ENCODE results near the gene GABRA4.
A peak's percentile ranks its signal among the peaks of the same experiment; 100 is the strongest.

Gene GABRA4

DNA sequence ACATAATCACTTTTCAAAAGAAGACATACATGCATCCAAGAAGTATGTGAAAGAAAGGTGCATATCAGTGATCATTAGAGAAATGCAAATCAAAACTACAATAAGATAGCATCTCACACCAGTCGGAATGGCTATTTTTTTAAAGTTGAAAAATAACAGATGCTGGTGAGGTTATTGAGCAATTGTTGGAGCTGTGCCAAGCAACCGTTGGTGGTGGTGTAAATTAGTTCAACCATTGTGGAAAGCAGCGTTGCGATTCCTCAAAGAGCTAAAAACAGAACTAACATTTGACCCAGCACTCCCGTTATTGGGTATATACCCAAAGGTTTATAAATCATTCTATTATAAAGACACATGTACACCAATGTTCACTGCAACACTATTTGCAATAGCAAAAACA, 98.6 kb downstream of the GABRA4 start:
- Histone ChIP-seq H3K27me3 (replicated peaks; ENCODE audit: control insufficient read depth, insufficient read depth, low read length) (no peaks in the 10 kb centered on the region), H3K36me3 (ENCODE audit: control insufficient read depth, insufficient read depth, low read length) (no peaks in the 10 kb centered on the region), H3K4me3 (replicated peaks; ENCODE audit: low read depth, low read length) (no peak overlapping the region)
- DNase-seq (ENCODE audit: extremely low read depth, insufficient read length): no peak
- TF ChIP-seq CTCF (IDR thresholded peaks at IDR 0.05; ENCODE audit: insufficient read depth, low read length, poor library complexity, severe bottlenecking): no peak

- H3K27me3 ChIP-seq (replicated peaks; ENCODE audit: control insufficient read depth, insufficient read depth, low read length): no peaks in the 10 kb centered on the region
- TF ChIP-seq CTCF (IDR thresholded peaks at IDR 0.05; ENCODE audit: insufficient read depth, low read length, poor library complexity, severe bottlenecking): no peak
- no peak overlapping the region for H3K4me3 ChIP-seq (replicated peaks; ENCODE audit: low read depth, low read length)
- no peak for DNase-seq (ENCODE audit: extremely low read depth, insufficient read length)
- no peaks in the 10 kb centered on the region for H3K36me3 ChIP-seq (ENCODE audit: control insufficient read depth, insufficient read depth, low read length)
Observed at GRCh38 chr4:46890056-46890455, 103.3 kb downstream of the GABRA4 start.

DNA sequence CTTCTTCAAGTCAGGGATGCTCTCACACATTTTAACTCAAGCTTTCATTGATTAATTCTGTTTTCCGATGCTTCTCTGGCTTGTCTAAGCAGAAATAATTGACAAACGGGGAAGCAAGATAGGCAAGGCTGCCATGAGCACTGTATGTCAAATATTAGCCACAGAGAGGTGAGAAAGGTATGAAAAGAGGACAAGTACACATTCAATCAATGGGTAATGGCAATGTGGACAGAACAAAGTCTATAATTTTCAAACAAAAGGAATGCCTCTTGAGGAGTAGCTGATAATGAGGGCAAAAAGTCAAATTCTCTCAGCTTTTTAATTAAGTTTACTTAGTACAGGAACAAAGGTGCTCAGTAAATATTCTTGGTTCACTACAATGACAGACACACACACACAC, 104.0 kb downstream of the GABRA4 start:
- Histone ChIP-seq H3K27me3 (replicated peaks; ENCODE audit: control insufficient read depth, insufficient read depth, low read length) (no peaks in the 10 kb centered on the region), H3K4me3 (replicated peaks; ENCODE audit: low read depth, low read length) (no peak overlapping the region), H3K36me3 (ENCODE audit: control insufficient read depth, insufficient read depth, low read length) (no peaks in the 10 kb centered on the region)
- no peak for TF ChIP-seq CTCF (IDR thresholded peaks at IDR 0.05; ENCODE audit: insufficient read depth, low read length, poor library complexity, severe bottlenecking)
- DNase-seq (ENCODE audit: extremely low read depth, insufficient read length): no peak

DNA sequence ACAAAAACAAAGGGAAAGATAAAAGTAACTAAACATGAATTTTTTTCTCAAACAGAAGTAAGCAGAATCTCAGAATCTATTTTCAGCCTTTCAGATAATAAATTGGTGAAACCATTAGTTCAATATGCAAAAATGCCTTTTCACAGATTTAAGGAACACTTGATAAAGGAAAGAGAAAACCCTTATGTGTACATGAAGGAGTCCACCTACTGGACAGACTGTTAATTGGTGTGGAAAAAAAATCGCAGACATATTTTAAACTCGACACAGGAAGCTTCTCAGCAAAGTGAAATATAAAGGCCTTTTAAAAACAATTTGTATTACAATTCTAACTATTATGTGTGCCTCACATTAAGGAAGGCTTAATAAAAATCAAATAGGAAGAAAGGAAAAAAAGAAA, 106.7 kb downstream of the GABRA4 start:
- TF ChIP-seq CTCF (IDR thresholded peaks at IDR 0.05; ENCODE audit: insufficient read depth, low read length, poor library complexity, severe bottlenecking): peak; percentile 38
- no peaks in the 10 kb centered on the region for H3K27me3 ChIP-seq (replicated peaks; ENCODE audit: control insufficient read depth, insufficient read depth, low read length)
- no peak overlapping the region for H3K4me3 ChIP-seq (replicated peaks; ENCODE audit: low read depth, low read length)
- no peak for DNase-seq (ENCODE audit: extremely low read depth, insufficient read length)
- H3K36me3 ChIP-seq (ENCODE audit: control insufficient read depth, insufficient read depth, low read length): no peaks in the 10 kb centered on the region

DNA sequence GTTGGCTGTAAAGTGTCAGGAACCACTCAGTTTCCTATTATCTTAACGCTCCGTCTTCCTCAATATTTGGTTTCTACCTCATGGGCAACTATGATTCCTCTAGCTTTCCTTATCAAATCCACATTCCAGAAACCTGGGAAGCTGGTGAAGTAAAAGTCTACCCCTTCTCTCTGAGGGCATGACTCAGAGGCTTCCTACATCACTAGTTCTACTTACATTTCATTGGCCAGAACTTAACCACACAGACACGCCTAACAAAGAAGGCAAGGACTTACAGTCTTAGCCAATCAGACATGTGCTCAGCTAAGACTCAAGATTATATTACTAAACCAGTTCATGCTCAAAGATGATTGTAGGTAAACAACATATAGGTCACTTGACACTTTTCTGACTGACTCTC, 114.7 kb downstream of the GABRA4 start:
- no peak for DNase-seq (ENCODE audit: extremely low read depth, insufficient read length)
- TF ChIP-seq CTCF (IDR thresholded peaks at IDR 0.05; ENCODE audit: insufficient read depth, low read length, poor library complexity, severe bottlenecking): no peak
- Histone ChIP-seq H3K36me3 (ENCODE audit: control insufficient read depth, insufficient read depth, low read length) (no peaks in the 10 kb centered on the region), H3K27me3 (replicated peaks; ENCODE audit: control insufficient read depth, insufficient read depth, low read length) (no peaks in the 10 kb centered on the region), H3K4me3 (replicated peaks; ENCODE audit: low read depth, low read length) (no peak overlapping the region)

- no peak overlapping the region for H3K4me3 ChIP-seq (replicated peaks; ENCODE audit: low read depth, low read length)
- H3K36me3 ChIP-seq (ENCODE audit: control insufficient read depth, insufficient read depth, low read length): no peaks in the 10 kb centered on the region
- no peak for DNase-seq (ENCODE audit: extremely low read depth, insufficient read length)
- H3K27me3 ChIP-seq (replicated peaks; ENCODE audit: control insufficient read depth, insufficient read depth, low read length): no peaks in the 10 kb centered on the region
- no peak for TF ChIP-seq CTCF (IDR thresholded peaks at IDR 0.05; ENCODE audit: insufficient read depth, low read length, poor library complexity, severe bottlenecking)
Observed at GRCh38 chr4:46874811-46875210, 118.6 kb downstream of the GABRA4 start.
